Measurements from ENCODE around the gene OTOG. TPM values are rescaled to one million over a fixed set of nuclear protein-coding genes. Genes with fewer than 3 reads are reported as not detected.

OTOG gene
- total RNA-seq, 3 donors from 2014 or later (not counting 1 experiment from before 2014, with no cell fraction given) = not detected

DNA sequence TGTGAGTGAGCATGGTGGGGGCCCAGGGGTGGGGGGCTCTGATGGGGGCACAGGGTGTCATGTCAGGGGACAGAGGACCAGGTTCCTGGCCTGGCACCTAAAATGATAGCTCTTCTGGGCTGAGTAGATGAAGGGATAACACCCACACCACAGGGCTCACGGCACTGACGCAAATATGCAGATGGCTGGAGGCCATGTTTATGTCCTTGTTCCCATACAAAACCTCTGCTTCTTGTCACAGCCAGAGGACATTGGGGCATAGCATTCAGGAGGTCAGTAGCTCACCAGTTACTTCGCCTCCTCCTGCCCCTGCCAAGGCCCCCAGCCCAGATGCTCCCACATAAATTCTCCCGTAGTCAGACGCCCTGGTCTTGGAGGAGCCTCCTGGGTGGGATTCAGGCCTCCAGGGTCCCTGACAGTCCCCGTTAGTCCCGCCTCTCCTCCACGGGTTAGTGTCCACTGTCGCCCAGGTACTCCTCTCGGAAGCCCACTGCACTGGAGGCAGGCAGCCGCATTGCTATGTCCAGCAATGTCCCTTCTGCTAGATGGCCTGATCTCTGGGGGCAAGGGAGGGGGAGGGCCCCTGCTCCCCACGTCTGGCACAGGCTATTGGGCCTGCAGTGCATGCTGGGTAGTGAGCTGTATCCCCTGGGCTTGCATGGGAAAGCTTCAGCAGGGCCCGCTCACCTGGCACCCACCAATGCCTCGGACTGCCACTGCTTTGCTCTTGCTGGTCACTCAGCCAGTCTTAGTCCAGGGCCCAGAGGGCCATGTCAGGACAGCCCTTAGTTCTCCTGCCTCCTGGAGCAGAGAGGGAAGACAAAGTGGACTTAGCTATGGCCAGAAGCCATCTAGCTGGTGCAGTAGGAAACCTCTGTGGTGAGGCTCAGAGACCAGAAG, 96.7 kb downstream of the OTOG start:
- no peak for ATAC-seq
- Mint-ChIP-seq H3K27ac (no peak overlapping the region), H3K27me3 (ENCODE audit: low read depth in 2 of 2) (peaks cover 11 to 12% of the 10 kb centered on the region in 2 donors), H3K4me1 (peaks cover 0 to 7% of the 10 kb centered on the region in 2 donors), H3K9me3 (no peaks in the 10 kb centered on the region), H3K36me3 (no peaks in the 10 kb centered on the region), H3K4me3 (no peak overlapping the region)
- H3K36me3 ChIP-seq (ENCODE audit: control insufficient read depth, insufficient read depth, low read length) = no peaks in the 10 kb centered on the region
- no peaks in the 10 kb centered on the region for H3K4me1 ChIP-seq (ENCODE audit: control insufficient read depth, insufficient read depth, low read length)
- TF ChIP-seq CTCF (IDR thresholded peaks at IDR 0.05) = no peak
- H3K27ac ChIP-seq (ENCODE audit: low read length) = no peak overlapping the region
- H3K27me3 ChIP-seq (ENCODE audit: control insufficient read depth, insufficient read depth, low read length) = no peaks in the 10 kb centered on the region
- no peak for DNase-seq
- intact Hi-C loops (cut with micrococcal nuclease) = no loop called here
- no peak overlapping the region for H3K4me3 ChIP-seq (ENCODE audit: low read length)
- H3K9me3 ChIP-seq (ENCODE audit: control insufficient read depth, insufficient read depth, low read length) = no peaks in the 10 kb centered on the region
- 83% methylated on average over 14 of the region's 14 CpGs for WGBS (ENCODE audit: insufficient coverage)

GRCh38 chr11:17645190-17645970, 98.3 kb downstream of the OTOG start:
- Histone ChIP-seq H3K4me1 (ENCODE audit: control insufficient read depth, insufficient read depth, low read length) (no peaks in the 10 kb centered on the region), H3K27me3 (ENCODE audit: control insufficient read depth, insufficient read depth, low read length) (peaks cover 4% of the 10 kb centered on the region), H3K4me3 (ENCODE audit: low read length) (no peak overlapping the region), H3K36me3 (ENCODE audit: control insufficient read depth, insufficient read depth, low read length) (no peaks in the 10 kb centered on the region), H3K27ac (ENCODE audit: low read length) (no peak overlapping the region), H3K9me3 (ENCODE audit: control insufficient read depth, insufficient read depth, low read length) (no peaks in the 10 kb centered on the region)
- no peak for TF ChIP-seq CTCF (IDR thresholded peaks at IDR 0.05)
- no peak overlapping the region for H3K27ac Mint-ChIP-seq
- no peak overlapping the region for H3K4me3 Mint-ChIP-seq
- no peaks in the 10 kb centered on the region for H3K36me3 Mint-ChIP-seq
- no peaks in the 10 kb centered on the region for H3K4me1 Mint-ChIP-seq
- intact Hi-C loops (cut with micrococcal nuclease) = no loop called here
- 88% methylated on average over 14 of the region's 15 CpGs for WGBS (ENCODE audit: insufficient coverage)
- peaks cover 10 to 29% of the 10 kb centered on the region in 2 donors for H3K27me3 Mint-ChIP-seq (ENCODE audit: low read depth in 2 of 2)
- H3K9me3 Mint-ChIP-seq = no peaks in the 10 kb centered on the region
- ATAC-seq (no peak), DNase-seq (no peak)

DNA sequence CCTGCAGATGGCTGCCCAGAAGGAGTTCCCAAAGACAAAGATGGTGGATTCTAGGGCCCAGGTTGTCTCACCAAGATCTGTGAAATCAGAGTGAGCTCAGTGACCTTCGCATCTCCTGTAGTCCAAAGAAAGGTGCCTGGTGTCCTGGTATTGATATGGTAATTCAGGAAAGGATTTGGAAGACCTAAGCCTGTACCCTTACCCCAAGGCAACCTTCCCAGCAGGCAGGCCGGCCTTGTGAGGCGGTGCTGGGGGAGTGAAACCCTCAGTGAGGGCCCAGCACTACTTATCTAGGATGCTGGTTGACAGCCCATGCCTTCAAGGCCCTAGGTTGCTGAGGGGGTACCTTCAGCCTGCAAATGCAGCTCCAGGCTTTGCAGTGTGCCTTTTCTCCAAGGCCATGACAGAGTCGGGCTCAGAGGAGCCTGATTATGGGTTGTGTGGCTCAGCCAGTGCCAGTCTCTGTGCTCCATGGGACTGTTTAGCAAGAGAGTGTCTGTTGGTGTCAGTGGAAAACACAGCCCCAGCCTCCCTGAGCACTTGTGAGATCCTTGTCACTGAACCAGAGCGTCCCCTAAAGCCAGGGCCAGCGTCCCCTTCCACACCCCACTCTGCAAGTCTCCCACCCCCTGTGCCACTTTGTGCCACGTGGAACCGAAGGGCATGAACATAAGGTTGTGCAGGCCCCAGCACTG, 99.5 kb downstream of the OTOG start:
- no peaks in the 10 kb centered on the region for H3K36me3 ChIP-seq (ENCODE audit: control insufficient read depth, insufficient read depth, low read length)
- H3K4me1 Mint-ChIP-seq = no peaks in the 10 kb centered on the region
- no peaks in the 10 kb centered on the region for H3K9me3 Mint-ChIP-seq
- no peak overlapping the region for H3K27ac Mint-ChIP-seq
- H3K27ac ChIP-seq (ENCODE audit: low read length) = no peak overlapping the region
- H3K4me3 Mint-ChIP-seq = no peak overlapping the region
- H3K36me3 Mint-ChIP-seq = no peaks in the 10 kb centered on the region
- peaks cover 18 to 40% of the 10 kb centered on the region in 2 donors for H3K27me3 Mint-ChIP-seq (ENCODE audit: low read depth in 2 of 2)
- H3K4me1 ChIP-seq (ENCODE audit: control insufficient read depth, insufficient read depth, low read length) = no peaks in the 10 kb centered on the region
- H3K4me3 ChIP-seq (ENCODE audit: low read length) = no peak overlapping the region
- ATAC-seq = no peak
- no peak for DNase-seq
- no peak for TF ChIP-seq CTCF (IDR thresholded peaks at IDR 0.05)
- WGBS (ENCODE audit: insufficient coverage) = 78% methylated on average over 8 of the region's 8 CpGs
- intact Hi-C loops (cut with micrococcal nuclease) = no loop called here
- no peaks in the 10 kb centered on the region for H3K9me3 ChIP-seq (ENCODE audit: control insufficient read depth, insufficient read depth, low read length)
- peaks cover 7% of the 10 kb centered on the region for H3K27me3 ChIP-seq (ENCODE audit: control insufficient read depth, insufficient read depth, low read length)

Measured in natural killer cell (primary cell).